GM21737 (cell line): Measurements from ENCODE around the gene BCCIP.

Source experiments
- ATAC-seq: cut with Tn5 transposase; IDR thresholded peaks from one replicate; pipeline ENCODE4 v1.9.1; 2021; ENCODE audit warnings: mild to moderate bottlenecking, moderate library complexity; ENCODE audit not compliant: unreplicated experiment

Gene BCCIP

DNA sequence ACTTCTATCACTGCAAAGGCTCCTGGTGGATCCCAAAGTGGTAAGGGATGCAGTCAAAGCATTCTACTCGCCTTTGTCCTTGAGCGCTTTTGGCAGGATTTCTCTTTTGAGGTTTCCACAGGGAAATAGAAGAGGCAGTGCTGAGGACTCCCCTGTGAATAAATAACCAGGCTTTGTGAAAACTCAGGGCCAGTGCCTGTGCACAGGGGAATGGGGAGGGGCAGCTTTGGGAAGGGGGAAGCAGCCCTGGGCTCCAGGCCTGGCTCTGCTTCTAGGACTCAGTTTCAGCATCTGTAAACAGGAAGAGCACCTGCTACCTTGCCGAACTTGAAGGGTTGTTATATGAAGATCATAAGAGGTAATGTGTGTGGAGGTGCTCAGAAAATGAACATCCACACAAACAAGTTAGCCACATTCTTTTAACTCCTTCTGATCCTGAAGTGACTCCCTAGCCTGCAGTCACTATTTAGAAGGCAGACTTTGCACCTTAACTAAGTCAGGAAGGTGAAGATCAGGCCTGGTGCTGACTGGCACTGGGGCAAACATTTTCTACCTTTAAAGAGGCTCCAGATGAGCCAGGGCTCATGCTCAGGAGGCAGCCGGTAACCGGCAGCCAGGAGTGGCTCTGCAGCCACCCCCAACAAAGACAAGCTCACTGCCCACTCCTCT lies 25.2 kb upstream of the BCCIP start:
- no peak for ATAC-seq

DNA sequence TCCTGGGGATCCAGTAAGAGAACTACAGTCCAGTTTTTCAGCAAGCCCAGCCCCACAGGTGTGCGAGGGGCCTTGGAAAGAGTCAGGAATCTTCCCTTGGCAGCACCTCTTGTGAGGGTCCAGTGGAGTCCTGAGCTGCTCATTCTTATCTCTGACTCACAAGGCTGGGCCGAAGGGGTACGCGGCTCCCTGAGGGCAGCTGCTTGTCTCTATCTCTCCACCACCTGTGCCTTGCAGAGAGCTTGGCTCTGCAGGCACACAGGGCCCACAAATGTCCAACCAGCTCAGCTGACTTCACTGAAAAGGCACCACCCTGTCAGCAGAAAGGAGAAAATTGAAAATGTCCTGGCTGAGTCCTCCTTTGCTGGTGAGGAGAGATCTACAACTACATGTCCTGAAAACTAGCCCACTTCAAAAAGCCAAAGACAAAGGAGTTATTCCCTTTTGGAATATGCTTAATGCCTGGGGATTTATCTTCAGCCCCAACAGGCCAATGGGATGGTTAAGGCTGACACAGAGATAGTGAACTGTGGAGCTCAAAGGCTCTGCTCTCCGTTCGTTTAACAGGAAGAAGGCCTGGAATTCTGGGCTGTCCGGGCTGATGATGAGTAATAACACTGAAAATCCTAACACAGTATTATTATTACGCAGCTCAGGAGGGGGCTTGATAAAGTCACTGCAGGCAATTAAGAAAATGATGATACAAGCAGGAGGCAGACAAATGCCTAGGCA lies 23.7 kb upstream of the BCCIP start:
- ATAC-seq = no peak

DNA sequence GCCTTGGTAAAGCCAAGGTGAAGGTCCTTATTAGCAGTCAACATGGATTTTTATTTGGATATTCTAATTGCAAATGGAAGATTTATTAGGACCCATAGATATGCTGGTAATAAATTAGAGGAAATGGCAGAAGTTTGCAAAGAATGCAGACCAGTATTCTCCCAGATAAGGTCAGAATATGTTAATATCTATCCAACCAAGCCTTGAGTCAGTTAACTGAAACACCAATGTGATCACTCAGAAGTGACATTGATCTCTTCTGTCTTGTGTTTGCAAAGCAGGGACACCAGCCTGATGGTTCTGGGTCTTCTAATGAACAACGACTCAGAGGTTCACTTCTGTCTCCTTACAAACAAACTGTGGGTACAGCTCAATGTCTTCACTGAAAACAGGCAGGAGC lies 21.8 kb upstream of the BCCIP start:
- ATAC-seq = no peak

DNA sequence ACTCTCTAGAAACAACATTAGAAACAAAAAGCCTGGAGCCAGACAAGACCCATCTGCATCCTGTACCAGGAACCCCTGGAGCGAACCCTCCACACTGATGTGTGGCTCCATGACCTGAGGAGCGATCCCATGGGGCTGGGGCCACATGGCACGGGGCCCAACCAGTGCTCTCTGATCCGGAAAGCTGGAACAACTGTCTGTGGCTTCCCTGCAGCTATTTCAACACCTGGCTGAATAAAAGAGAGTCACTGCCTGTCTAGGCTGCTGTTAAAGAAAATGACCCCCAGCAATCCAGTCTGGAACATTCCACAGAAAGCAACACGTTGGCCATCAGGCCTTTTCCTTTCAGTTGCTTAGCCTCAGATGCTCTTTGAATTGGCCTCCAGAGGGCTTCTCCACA lies 21.2 kb upstream of the BCCIP start:
- no peak for ATAC-seq

- no peak for ATAC-seq
Observed at GRCh38 chr10:125802739-125803138, 20.6 kb upstream of the BCCIP start.

DNA sequence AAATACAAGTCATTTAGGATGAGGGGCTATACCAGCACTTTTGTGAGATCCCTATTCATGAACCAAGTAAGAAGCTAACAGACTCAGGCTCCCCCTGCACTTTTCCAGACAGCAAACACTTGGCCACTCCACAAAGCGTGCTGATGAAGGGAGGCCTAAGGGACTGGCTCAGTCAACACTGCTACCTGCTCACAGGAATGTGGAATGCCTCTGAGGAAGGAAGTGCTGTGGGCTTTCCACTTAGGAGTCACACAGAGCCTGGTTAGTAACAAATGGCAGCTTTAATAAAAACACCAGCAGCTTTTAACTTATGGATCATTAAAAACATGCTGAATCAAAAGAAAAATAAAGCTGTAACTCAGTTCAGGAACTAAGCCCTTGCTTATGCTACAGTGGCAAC lies 15.3 kb upstream of the BCCIP start:
- no peak for ATAC-seq

DNA sequence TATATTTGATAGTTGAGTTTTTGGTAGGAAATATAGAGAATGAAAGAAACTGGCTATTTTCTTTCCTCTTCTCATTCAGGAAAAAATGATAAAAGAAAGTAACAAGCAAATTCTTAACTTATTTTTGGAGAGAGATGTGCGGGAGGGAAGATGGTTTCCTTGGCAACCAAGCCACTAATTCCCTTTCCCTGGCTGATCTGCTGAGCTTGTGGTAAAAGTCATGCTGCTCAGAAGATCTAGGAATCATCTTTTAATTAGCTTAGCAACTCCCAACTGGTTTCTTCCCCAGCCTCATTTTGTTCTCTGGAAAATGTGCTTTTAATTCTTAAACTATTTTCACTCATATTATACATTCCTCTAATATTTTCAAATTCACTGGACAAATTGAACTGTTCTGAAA lies 12.1 kb upstream of the BCCIP start:
- ATAC-seq = no peak

DNA sequence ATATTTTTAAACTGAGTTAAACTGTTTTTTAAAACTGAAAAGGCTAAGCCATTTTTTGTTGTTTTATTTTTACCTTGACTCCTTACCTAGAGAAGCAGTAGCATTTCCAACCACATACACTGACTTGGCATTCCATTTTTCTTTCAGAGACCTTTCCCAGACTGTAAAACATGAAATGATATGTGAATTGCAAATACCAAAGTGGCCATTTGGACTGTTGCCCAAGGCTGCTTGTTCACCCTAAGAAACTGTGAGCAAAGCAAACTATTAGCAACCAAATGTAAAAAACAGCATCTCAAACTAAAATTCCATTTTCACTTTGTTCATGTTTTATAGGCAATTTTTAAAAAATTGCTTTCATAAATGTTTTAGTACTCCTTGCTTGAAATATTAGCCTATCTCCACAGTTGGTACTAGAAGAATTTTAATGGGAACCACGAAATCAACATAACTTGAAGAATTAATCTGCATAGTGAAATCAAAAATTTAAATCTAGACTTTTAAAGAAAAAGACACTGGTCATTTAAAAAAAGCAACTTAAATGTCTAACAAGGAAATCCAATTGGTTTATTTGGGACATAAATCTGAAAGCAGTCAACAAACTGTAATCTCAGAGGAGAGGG lies 11.1 kb upstream of the BCCIP start:
- no peak for ATAC-seq

DNA sequence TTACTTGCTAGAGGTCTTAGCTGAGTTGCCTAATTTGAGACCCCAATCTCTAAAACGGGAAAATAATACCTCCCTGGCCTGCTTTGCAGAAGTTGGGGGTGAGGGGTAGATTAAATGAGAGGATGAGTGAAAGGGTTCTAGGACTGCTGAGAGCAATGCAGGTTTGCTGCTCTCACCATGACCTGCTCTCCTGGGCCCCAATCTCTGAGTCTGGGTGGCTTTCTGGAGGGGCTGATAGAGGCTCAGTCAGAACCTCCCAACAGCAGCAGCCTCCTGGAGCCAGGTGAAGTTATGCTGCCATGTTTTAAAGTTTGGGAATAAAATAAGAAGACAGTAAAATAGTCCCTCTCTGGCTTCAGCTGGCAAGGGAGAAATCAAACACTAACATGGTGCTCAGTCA lies 7.6 kb upstream of the BCCIP start:
- no peak for ATAC-seq

DNA sequence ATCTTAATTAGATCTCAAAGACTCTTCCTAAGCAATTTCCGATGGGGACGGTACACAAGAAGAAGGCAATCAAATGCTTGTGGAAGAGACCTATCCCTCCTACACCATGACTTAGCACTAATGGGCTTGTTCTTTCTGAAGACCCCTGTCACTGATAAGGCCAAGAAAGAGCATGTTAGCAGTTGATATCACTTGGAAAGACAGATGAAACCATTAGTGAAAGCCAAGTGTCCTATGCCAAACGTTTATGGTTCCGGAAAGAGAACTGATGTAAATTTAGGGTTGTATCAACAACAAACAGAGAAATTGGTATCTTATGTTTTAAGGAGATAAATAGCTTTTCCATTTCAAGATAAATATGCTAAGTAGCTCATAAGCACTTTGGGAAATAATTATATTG lies 6.8 kb upstream of the BCCIP start:
- ATAC-seq = no peak

GRCh38 chr10:125817337-125817946 lies 5.9 kb upstream of the BCCIP start:
- ATAC-seq = no peak

DNA sequence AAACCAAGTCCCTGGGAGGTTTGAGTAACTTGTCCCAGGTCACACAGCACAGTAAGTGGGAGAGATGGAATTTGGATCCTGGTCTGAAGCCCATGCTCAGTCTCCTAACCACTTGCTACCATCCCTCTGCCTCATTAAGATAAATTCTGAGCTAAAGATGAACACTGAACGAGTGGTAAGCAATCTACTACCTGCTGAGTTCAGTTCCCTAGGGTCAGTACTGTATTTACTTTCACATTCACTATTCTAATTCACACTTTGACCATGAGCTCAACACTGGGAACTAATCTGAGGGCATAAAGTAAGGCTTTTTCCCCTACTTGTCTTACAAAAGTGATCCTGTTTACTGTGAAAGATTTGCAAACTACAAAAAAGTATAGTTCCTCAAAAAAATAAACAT lies 2.6 kb upstream of the BCCIP start:
- ATAC-seq = peak; percentile 46

DNA sequence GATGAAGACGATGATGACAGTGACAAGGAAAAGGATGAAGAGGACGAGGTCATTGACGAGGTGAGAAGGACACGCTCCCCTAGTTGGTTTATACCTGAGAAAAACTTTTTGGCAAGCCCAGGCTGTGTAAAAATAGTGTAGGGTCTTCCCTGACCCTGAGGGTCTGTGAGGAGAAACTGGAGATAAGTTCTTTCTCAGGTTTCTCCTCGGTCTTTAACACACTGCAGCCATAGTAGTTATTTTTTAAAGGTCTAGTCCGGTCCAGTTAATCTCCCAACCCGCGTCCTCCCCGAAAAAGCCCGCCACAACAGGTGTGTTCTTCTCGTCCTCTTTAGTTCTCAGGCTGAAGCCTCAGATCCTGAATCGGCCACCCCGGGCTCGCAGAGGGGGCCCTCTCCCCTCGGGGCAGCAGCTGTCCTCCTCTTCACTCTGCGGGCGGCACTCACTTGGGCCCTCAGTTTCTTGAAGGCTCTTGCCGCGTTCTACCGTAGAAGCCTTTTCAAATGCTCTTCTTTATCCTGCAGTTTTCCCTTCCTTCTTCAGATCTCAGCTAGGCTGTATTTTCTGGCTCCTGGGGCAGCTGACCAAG lies 411 bp downstream of the BCCIP start:
- ATAC-seq = peak; percentile 3

DNA sequence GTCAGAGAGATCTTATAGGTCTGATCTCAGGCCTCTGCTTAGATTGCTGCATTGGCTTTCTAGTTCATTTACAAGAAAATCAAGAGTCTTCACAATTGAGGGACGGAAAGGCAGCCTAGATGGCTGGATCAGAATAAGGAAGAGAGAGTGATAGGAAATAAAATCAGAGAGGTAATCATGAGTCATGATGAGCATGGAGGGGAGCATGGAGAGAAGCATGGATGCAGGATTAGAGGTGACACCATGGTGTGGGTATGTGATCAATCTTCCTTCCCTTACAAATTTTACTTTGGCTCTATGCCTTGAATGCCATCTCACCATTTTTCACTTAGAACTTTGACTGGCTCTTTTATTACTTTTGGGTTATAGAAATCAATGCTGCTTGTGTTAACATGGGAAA lies 1.4 kb downstream of the BCCIP start:
- ATAC-seq = no peak

GRCh38 chr10:125827133-125827532 lies 3.8 kb downstream of the BCCIP start:
- ATAC-seq = no peak

DNA sequence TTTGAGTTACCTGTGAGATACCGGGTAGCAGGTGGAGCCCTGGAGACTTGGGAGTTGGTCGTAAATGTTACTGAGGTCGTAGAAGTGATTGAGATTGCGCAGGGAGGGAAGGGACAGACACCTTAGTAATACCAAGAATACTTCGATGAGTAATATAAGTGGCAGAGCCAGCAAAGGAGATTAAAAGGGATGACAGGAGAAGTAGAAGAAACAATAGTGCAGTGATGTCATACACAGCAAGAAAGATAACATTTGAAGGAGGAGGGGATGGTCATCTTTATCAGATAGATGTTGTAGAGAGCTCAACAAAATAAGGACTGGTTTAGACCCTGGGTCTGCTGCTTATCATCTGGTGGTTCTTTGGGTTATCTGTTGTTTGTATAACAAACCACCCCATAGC lies 5.0 kb downstream of the BCCIP start:
- no peak for ATAC-seq

GRCh38 chr10:125836746-125837145 lies 13.4 kb downstream of the BCCIP start:
- no peak for ATAC-seq

GRCh38 chr10:125838802-125839575 lies 15.6 kb downstream of the BCCIP start:
- no peak for ATAC-seq

GRCh38 chr10:125840406-125840805 lies 17.1 kb downstream of the BCCIP start:
- no peak for ATAC-seq

DNA sequence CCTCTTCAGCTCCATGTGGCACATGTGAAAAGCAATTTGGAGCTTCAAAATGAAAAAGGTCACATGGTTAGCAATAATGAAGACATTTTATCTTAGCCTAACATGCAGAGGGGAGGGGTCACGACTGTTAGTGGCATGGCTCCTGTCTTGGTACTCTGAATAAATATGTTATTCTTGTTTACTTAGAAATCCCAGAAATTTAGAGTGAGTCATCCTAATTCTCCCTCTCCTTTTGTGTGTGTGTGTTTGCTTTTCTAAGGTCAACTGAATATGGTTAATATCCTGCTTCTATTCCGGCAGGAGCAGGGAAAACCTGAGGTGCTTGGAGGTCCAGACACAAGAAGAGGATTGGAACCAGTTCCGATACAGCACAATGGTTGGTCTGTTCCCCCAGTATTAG lies 17.6 kb downstream of the BCCIP start:
- ATAC-seq = no peak
